PC-9 (cell line): ENCODE data around the gene ARHGAP30. TPM values are rescaled to one million over a fixed set of nuclear protein-coding genes. Genes with fewer than 3 reads are reported as not detected.

Experiments
- BruUV-seq: library from RNA; stranded (reverse); fragments of 400-500 nt; replicated peaks from 2 replicates; lab custom pipeline; 2021; lab: Mats Ljungman, UMichigan
- CTCF ChIA-PET: fragments of 300-600 bp; sonication (Branson Sonifier 250); formaldehyde crosslinking; loops from one replicate; lab custom pipeline; 2022; ENCODE audit warnings: antibody characterized with exemption; lab: Charles Lee
- POLR2A ChIA-PET: fragments of 300-600 bp; sonication (Branson Sonifier 250); formaldehyde crosslinking; loops from one replicate; lab custom pipeline; 2022; ENCODE audit warnings: antibody characterized with exemption; ENCODE audit not compliant: unreplicated experiment; lab: Charles Lee
- DNase-seq, 2 experiments: peaks; one replicate each; pipeline versions ENCODE4 v3.0.0 to v3.0.0-alpha.2; 2015 to 2022; ENCODE audit warnings: mixed read lengths in 1 of 2
- H2AFZ ChIP-seq: fragments of 200-600 bp; sonication (generic); 2 replicates; pipeline ENCODE4 v1.8.1; 2017; ENCODE audit warnings: antibody characterized with exemption
- H3F3A ChIP-seq: fragments of 200-600 bp; sonication (generic); 2 replicates; pipeline ENCODE4 v1.8.1; 2017; ENCODE audit warnings: antibody characterized with exemption, mild to moderate bottlenecking, low read depth; ENCODE audit not compliant: insufficient read depth
- H3K27ac ChIP-seq: fragments of 200-600 bp; sonication (generic); 2 replicates; pipeline ENCODE4 v1.6.1; 2016; ENCODE audit warnings: mixed run types
- H3K27me3 ChIP-seq: fragments of 200-600 bp; sonication (generic); 2 replicates; pipeline ENCODE4 v1.6.1; 2016; ENCODE audit warnings: low read depth, mixed run types; ENCODE audit not compliant: insufficient read depth
- H3K36me3 ChIP-seq: fragments of 200-600 bp; sonication (generic); 2 replicates; pipeline ENCODE4 v1.6.1; 2016; ENCODE audit warnings: low read depth, mixed run types
- H3K4me1 ChIP-seq: fragments of 200-600 bp; sonication (generic); replicated peaks from 2 replicates; pipeline ENCODE4 v1.6.1; 2016; ENCODE audit warnings: mixed run types; ENCODE audit not compliant: insufficient read depth
- H3K4me2 ChIP-seq: fragments of 200-600 bp; sonication (generic); 2 replicates; pipeline ENCODE4 v1.6.1; 2017; ENCODE audit warnings: mixed run types
- H3K4me3 ChIP-seq: fragments of 200-600 bp; sonication (generic); 2 replicates; pipeline ENCODE4 v1.6.1; 2016; ENCODE audit warnings: mixed run types
- H3K79me2 ChIP-seq: fragments of 200-600 bp; sonication (generic); 2 replicates; pipeline ENCODE4 v1.6.1; 2017; ENCODE audit warnings: low read depth, mixed run types
- H3K9me2 ChIP-seq: fragments of 200-600 bp; sonication (generic); 2 replicates; pipeline ENCODE4 v1.8.1; 2017; ENCODE audit warnings: mild to moderate bottlenecking; ENCODE audit not compliant: insufficient read depth
- H3K9me3 ChIP-seq: fragments of 200-600 bp; sonication (generic); 2 replicates; pipeline ENCODE4 v1.8.1; 2016; ENCODE audit warnings: low read depth; ENCODE audit not compliant: insufficient read depth
- H4K20me1 ChIP-seq: fragments of 200-600 bp; sonication (generic); 2 replicates; pipeline ENCODE4 v1.8.1; 2017; ENCODE audit not compliant: insufficient read depth
- CTCF ChIP-seq: fragments of 200-600 bp; sonication (generic); conservative IDR thresholded peaks from 2 replicates; pipeline ENCODE4 v1.6.1; 2017; ENCODE audit warnings: mixed run types, antibody characterized with exemption, mild to moderate bottlenecking, moderate library complexity
- EZH2 ChIP-seq: fragments of 200-600 bp; sonication (generic); IDR thresholded peaks from 2 replicates; pipeline ENCODE4 v1.8.0; 2017; ENCODE audit warnings: antibody characterized with exemption, low read depth
- intact Hi-C: fragments of 100-400 bp; cut with micrococcal nuclease; formaldehyde crosslinking; loops from one replicate; pipeline ENCODE4 v1.10.0; 2022; ENCODE audit not compliant: unreplicated experiment
- total RNA-seq: library from RNA; stranded (reverse); gene quantifications from 2 replicates; pipeline ENCODE4 v1.2.3, GENCODE V29; 2021

Gene ARHGAP30
- total RNA-seq, 1 experiment from 2014 or later, result 0.46 TPM

DNA sequence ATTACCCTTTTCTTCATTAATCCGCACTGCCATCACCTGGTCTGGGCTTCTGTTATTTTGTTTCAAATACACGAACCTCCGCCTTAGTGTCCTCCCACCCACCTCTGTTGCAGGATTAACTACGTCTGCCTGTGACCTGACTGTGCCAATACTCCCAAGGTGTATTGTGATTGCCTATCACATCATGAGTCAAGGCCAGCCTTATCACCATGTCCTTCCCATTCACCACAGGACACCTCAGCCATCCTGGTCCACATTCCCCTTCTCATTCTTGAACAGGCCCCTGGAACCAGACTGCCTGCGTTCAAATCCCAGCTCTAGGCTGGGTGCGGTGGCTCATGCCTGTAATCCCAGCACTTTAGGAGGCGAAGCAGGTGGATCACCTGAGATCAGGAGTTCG, 63.1 kb downstream of the ARHGAP30 start:
- no peak overlapping the region for H2AFZ ChIP-seq
- peaks cover 23% of the 10 kb centered on the region; the same call in 1 of the 2 replicates for H3F3A ChIP-seq
- CTCF ChIA-PET, result no interaction called here
- peaks cover 25% of the 10 kb centered on the region for H3K36me3 ChIP-seq
- intact Hi-C loops, result no loop called here
- H3K27ac ChIP-seq, result no peak overlapping the region
- H3K4me1 ChIP-seq, result peaks cover 20% of the 10 kb centered on the region
- H3K9me2 ChIP-seq, result no peaks in the 10 kb centered on the region
- POLR2A ChIA-PET, result no interaction called here
- peaks cover 81% of the 10 kb centered on the region for H3K79me2 ChIP-seq
- peaks cover 38% of the 10 kb centered on the region for H4K20me1 ChIP-seq
- no peak for TF ChIP-seq EZH2
- no peak for TF ChIP-seq CTCF
- no peak for DNase-seq
- no TSS peak for BruUV-seq
- H3K4me3 ChIP-seq, result no peak overlapping the region
- H3K9me3 ChIP-seq, result no peaks in the 10 kb centered on the region
- no peak overlapping the region for H3K4me2 ChIP-seq
- H3K27me3 ChIP-seq, result no peaks in the 10 kb centered on the region

GRCh38 chr1:161001525-161001924, 68.2 kb downstream of the ARHGAP30 start:
- H3K9me3 ChIP-seq, result no peaks in the 10 kb centered on the region
- H3K36me3 ChIP-seq, result peaks cover 39% of the 10 kb centered on the region
- TF ChIP-seq CTCF, result no peak
- TF ChIP-seq EZH2, result no peak
- H3K9me2 ChIP-seq, result no peaks in the 10 kb centered on the region
- no peak for DNase-seq
- peaks cover 15% of the 10 kb centered on the region; the same call in 1 of the 2 replicates for H4K20me1 ChIP-seq
- H3K79me2 ChIP-seq, result peaks cover 31% of the 10 kb centered on the region
- H2AFZ ChIP-seq, result no peak overlapping the region
- no peaks in the 10 kb centered on the region for H3K27me3 ChIP-seq
- no TSS peak for BruUV-seq
- CTCF ChIA-PET, result no interaction called here
- no peak overlapping the region for H3K4me2 ChIP-seq
- POLR2A ChIA-PET, result interaction anchor here (0.7 kb wide), 1 partner anchor 320 kb away, joined by 5 read pairs; no protein-coding TSS in a partner anchor
- no peak overlapping the region for H3K4me3 ChIP-seq
- intact Hi-C loops, result no loop called here
- peaks cover 23% of the 10 kb centered on the region for H3F3A ChIP-seq
- peaks cover 19% of the 10 kb centered on the region for H3K4me1 ChIP-seq
- no peak overlapping the region for H3K27ac ChIP-seq

GRCh38 chr1:161000736-161001480, 68.8 kb downstream of the ARHGAP30 start:
- Histone ChIP-seq H3K27ac (no peak overlapping the region), H3K9me2 (no peaks in the 10 kb centered on the region), H3K4me1 (peaks cover 25% of the 10 kb centered on the region), H3F3A (peaks cover 27% of the 10 kb centered on the region), H3K79me2 (peaks cover 25% of the 10 kb centered on the region), H3K4me3 (no peak overlapping the region), H3K4me2 (no peak overlapping the region), H3K9me3 (no peaks in the 10 kb centered on the region), H3K27me3 (no peaks in the 10 kb centered on the region), H4K20me1 (peaks cover 9% of the 10 kb centered on the region; the same call in 1 of the 2 replicates), H3K36me3 (peaks cover 35% of the 10 kb centered on the region), H2AFZ (no peak overlapping the region)
- TF ChIP-seq CTCF (no peak), EZH2 (no peak)
- DNase-seq, result no peak
- no TSS peak for BruUV-seq
- CTCF ChIA-PET, result interaction anchor here (0.6 kb wide), 1 partner anchor 1689 kb away, joined by 7 read pairs; no protein-coding TSS in a partner anchor
- POLR2A ChIA-PET, result no interaction called here
- intact Hi-C loops, result no loop called here
